Measurements from ENCODE around the gene PTCD3. TPM values are rescaled to one million over a fixed set of nuclear protein-coding genes. Genes with fewer than 3 reads are reported as not detected.

PTCD3 gene
- total and polyA plus RNA-seq, 7 donors = 7.8 to 94.2 (median 44.9) TPM

GRCh38 chr2:86102157-86102556 is 3.9 kb upstream of the PTCD3 start:
- H3K9me3 ChIP-seq = no peaks in the 10 kb centered on the region
- H3K27me3 ChIP-seq = no peaks in the 10 kb centered on the region
- TF ChIP-seq CTCF (IDR thresholded peaks at IDR 0.05) (no peak), EP300 (IDR thresholded peaks at IDR 0.05) (no peak), POLR2A (IDR thresholded peaks at IDR 0.05) (no peak), POLR2AphosphoS5 (IDR thresholded peaks at IDR 0.05) (no peak)
- H3K36me3 ChIP-seq = peaks cover 0 to 34% (median 11%) of the 10 kb centered on the region in 4 donors
- intact Hi-C loops (cut with DNase I) = loop anchor here (10.0 kb wide), 1 partner anchor 747 kb away; the partner anchor contains the start of genes ELMOD3 and RETSAT
- no peak overlapping the region for H3K27ac ChIP-seq
- H3K4me3 ChIP-seq = no peak overlapping the region
- no peak for DNase-seq
- peaks cover 0 to 34% (median 28%) of the 10 kb centered on the region in 4 donors for H3K4me1 ChIP-seq

- peaks cover 0 to 26% (median 1%) of the 10 kb centered on the region in 4 donors for H3K36me3 ChIP-seq
- DNase-seq = peak; percentile 96
- no peaks in the 10 kb centered on the region for H3K27me3 ChIP-seq
- intact Hi-C loops (cut with DNase I) = loop anchor here (10.0 kb wide), 1 partner anchor 751 kb away; the partner anchor contains the start of genes ELMOD3 and RETSAT
- H3K4me3 ChIP-seq = peak within 1 kb of the TSS; percentile 72 to 89 (median 82)
- 0% methylated on average over 38 of the region's 38 CpGs for WGBS, 2 donors
- TF ChIP-seq EP300 (IDR thresholded peaks at IDR 0.05) (no peak), POLR2AphosphoS5 (IDR thresholded peaks at IDR 0.05) (peak in 1 of 4 donors; percentile 41)
- H3K27ac ChIP-seq = peak within 1 kb of the TSS; percentile 83 to 86 (median 84)
- H3K4me1 ChIP-seq = peaks cover 0 to 47% (median 39%) of the 10 kb centered on the region in 4 donors
- no peaks in the 10 kb centered on the region for H3K9me3 ChIP-seq
Measured at GRCh38 chr2:86105252-86105968, 625 bp upstream of the PTCD3 start, which contains the start of gene POLR1A. POLR1A (minus strand) TSS chr2:86105886; CDS start chr2:86105776, 110 bp downstream.

GRCh38 chr2:86107031-86107430 is 996 bp downstream of the PTCD3 start:
- WGBS, 2 donors = 11 to 21% methylated on average over 5 of the region's 5 CpGs
- Histone ChIP-seq H3K27ac (peak overlapping the region in 3 of 4 donors; percentile 83 to 85 (median 84)), H3K4me1 (peaks cover 0 to 47% (median 39%) of the 10 kb centered on the region in 4 donors), H3K4me3 (peak overlapping the region; percentile 72 to 89 (median 82)), H3K9me3 (no peaks in the 10 kb centered on the region), H3K27me3 (no peaks in the 10 kb centered on the region), H3K36me3 (peaks cover 0 to 39% (median 5%) of the 10 kb centered on the region in 4 donors)
- intact Hi-C loops (cut with DNase I) = loop anchor here (10.0 kb wide), 1 partner anchor 752 kb away; the partner anchor contains the start of genes ELMOD3 and RETSAT
- DNase-seq = no peak
- TF ChIP-seq POLR2AphosphoS5 (IDR thresholded peaks at IDR 0.05) = no peak
- no peak for TF ChIP-seq EP300 (IDR thresholded peaks at IDR 0.05)
- TF ChIP-seq POLR2A (IDR thresholded peaks at IDR 0.05) = no peak
- no peak for TF ChIP-seq CTCF (IDR thresholded peaks at IDR 0.05)

GRCh38 chr2:86118130-86118529 is 12.1 kb downstream of the PTCD3 start:
- peaks cover 33 to 91% (median 57%) of the 10 kb centered on the region in 4 donors for H3K36me3 ChIP-seq

More at GRCh38 chr2:86118130-86118529, 12.1 kb downstream of the PTCD3 start:
- intact Hi-C loops (cut with DNase I) = loop anchor here (10.0 kb wide), 1 partner anchor 483 kb away; no protein-coding TSS in a partner anchor
- Histone ChIP-seq H3K9me3 (no peaks in the 10 kb centered on the region), H3K4me1 (peaks cover 0 to 20% (median 12%) of the 10 kb centered on the region in 4 donors), H3K27me3 (no peaks in the 10 kb centered on the region), H3K27ac (no peak overlapping the region), H3K4me3 (no peak overlapping the region)
- WGBS, 2 donors = 95 to 96% methylated on average over 2 of the region's 2 CpGs
- TF ChIP-seq EP300 (IDR thresholded peaks at IDR 0.05) (no peak), POLR2AphosphoS5 (IDR thresholded peaks at IDR 0.05) (no peak), CTCF (IDR thresholded peaks at IDR 0.05) (no peak), POLR2A (IDR thresholded peaks at IDR 0.05) (no peak)
- DNase-seq = no peak
